Caco-2 (cell line): ENCODE results near the gene SMNDC1. TPM values are rescaled to one million over a fixed set of nuclear protein-coding genes. Genes with fewer than 3 reads are reported as not detected.

Experiments
- BruUV-seq: library from RNA; stranded (reverse); fragments of 400-500 nt; replicated peaks from 2 replicates; lab custom pipeline; 2021; lab: Mats Ljungman, UMichigan
- CTCF ChIA-PET: fragments of 300-600 bp; sonication (Branson Sonifier 250); formaldehyde crosslinking; loops from one replicate; lab custom pipeline; 2022; ENCODE audit warnings: antibody characterized with exemption; lab: Charles Lee
- POLR2A ChIA-PET: fragments of 300-600 bp; sonication (Branson Sonifier 250); formaldehyde crosslinking; loops from one replicate; lab custom pipeline; 2022; ENCODE audit warnings: antibody characterized with exemption; lab: Charles Lee
- DNase-seq, 2 experiments: peaks; one replicate each; pipeline versions ENCODE4 v3.0.0 to v3.0.0-alpha.2; 2020 to 2022
- H3K27me3 ChIP-seq: replicated peaks from 2 replicates; pipeline ENCODE4 v1.6.0; 2011; ENCODE audit warnings: low read length; ENCODE audit not compliant: control insufficient read depth, insufficient read depth
- H3K36me3 ChIP-seq: 2 replicates; pipeline ENCODE4 v1.5.1; 2011; ENCODE audit warnings: low read length; ENCODE audit not compliant: control insufficient read depth, insufficient read depth
- H3K4me1 ChIP-seq: fragments of 250-450 bp; sonication (Bioruptor Pico); 2 replicates; pipeline ENCODE4 v1.5.1; 2020; ENCODE audit warnings: mild to moderate bottlenecking
- H3K4me3 ChIP-seq: 2 replicates; pipeline ENCODE4 v1.5.1; 2011; ENCODE audit warnings: low read depth, mild to moderate bottlenecking, control low read depth, low read length
- H3K9me3 ChIP-seq: fragments of 250-450 bp; sonication (Bioruptor Pico); 2 replicates; pipeline ENCODE4 v1.5.1; 2020; ENCODE audit warnings: mild to moderate bottlenecking, moderate library complexity
- H3K27ac Mint-ChIP-seq: one replicate; pipeline ENCODE4 v1.8.0; 2022; ENCODE audit warnings: mixed read lengths; ENCODE audit not compliant: unreplicated experiment
- H3K27me3 Mint-ChIP-seq: one replicate; pipeline ENCODE4 v1.8.0; 2022; ENCODE audit warnings: mixed read lengths; ENCODE audit not compliant: insufficient read depth, unreplicated experiment
- H3K36me3 Mint-ChIP-seq: one replicate; pipeline ENCODE4 v1.8.0; 2022; ENCODE audit warnings: mild to moderate bottlenecking, mixed read lengths; ENCODE audit not compliant: insufficient read depth, unreplicated experiment
- H3K4me1 Mint-ChIP-seq: one replicate; pipeline ENCODE4 v1.8.0; 2022; ENCODE audit warnings: low read depth, mixed read lengths; ENCODE audit not compliant: unreplicated experiment
- H3K4me3 Mint-ChIP-seq: one replicate; pipeline ENCODE4 v1.8.0; 2022; ENCODE audit warnings: mild to moderate bottlenecking, moderate library complexity, mixed read lengths; ENCODE audit not compliant: unreplicated experiment
- H3K9me3 Mint-ChIP-seq: one replicate; pipeline ENCODE4 v1.8.0; 2022; ENCODE audit warnings: mixed read lengths; ENCODE audit not compliant: unreplicated experiment
- CTCF ChIP-seq, 2 experiments: fragments of 200-600 bp in 1 of 2; IDR thresholded peaks; 1 replicate in 1 of 2; 2 replicates in 1 of 2; pipeline versions ENCODE4 v1.5.1 to v1.8.0; 2011 to 2022; ENCODE audit warnings: antibody characterized with exemption in 1 of 2, control low read depth in 1 of 2, inconsistent platforms in 1 of 2, low read depth in 1 of 2, low read length in 1 of 2, mild to moderate bottlenecking in 1 of 2, moderate library complexity in 1 of 2; ENCODE audit not compliant: insufficient read depth in 1 of 2, severe bottlenecking in 1 of 2, unreplicated experiment in 1 of 2
- intact Hi-C: fragments of 100-400 bp; cut with micrococcal nuclease; formaldehyde crosslinking; loops from one replicate; pipeline ENCODE4 v1.10.0; 2022; ENCODE audit not compliant: unreplicated experiment
- total RNA-seq: library from RNA; stranded (reverse); gene quantifications from 2 replicates; pipeline ENCODE4 v1.2.3, GENCODE V29; 2022

Gene SMNDC1
- total RNA-seq, 1 experiment from 2014 or later = 52.4 TPM

- CTCF ChIA-PET = no interaction called here
- POLR2A ChIA-PET = no interaction called here
These were observed 45.1 kb upstream of the SMNDC1 start for GRCh38 chr10:110349831-110350230.

GRCh38 chr10:110349386-110349785 is 44.7 kb upstream of the SMNDC1 start:
- CTCF ChIA-PET = no interaction called here
- no peaks in the 10 kb centered on the region for H3K9me3 ChIP-seq
- no peaks in the 10 kb centered on the region for H3K9me3 Mint-ChIP-seq

More at GRCh38 chr10:110349831-110350230, 45.1 kb upstream of the SMNDC1 start:
- no peak overlapping the region for H3K27ac Mint-ChIP-seq
- H3K9me3 ChIP-seq = no peaks in the 10 kb centered on the region
- intact Hi-C loops = loop anchor here (10.0 kb wide), 1 partner anchor 65 kb away; no protein-coding TSS in a partner anchor
- H3K4me3 ChIP-seq = no peak overlapping the region
- 0 out of 2 replicates have a peak, but pooled peaks cover 4% of the 10 kb centered on the region for H3K4me1 ChIP-seq
- BruUV-seq = no TSS peak
- H3K36me3 ChIP-seq = no peaks in the 10 kb centered on the region
- H3K27me3 ChIP-seq = no peaks in the 10 kb centered on the region
- no peak for TF ChIP-seq CTCF (IDR thresholded peaks at IDR 0.05; ENCODE audit: insufficient read depth in 1 of 2, low read depth in 1 of 2, low read length in 1 of 2, severe bottlenecking in 1 of 2, unreplicated experiment in 1 of 2)
- H3K36me3 Mint-ChIP-seq = no peaks in the 10 kb centered on the region
- no peaks in the 10 kb centered on the region for H3K27me3 Mint-ChIP-seq
- DNase-seq = no peak
- H3K4me1 Mint-ChIP-seq = no peaks in the 10 kb centered on the region
- H3K4me3 Mint-ChIP-seq = no peak overlapping the region
- H3K9me3 Mint-ChIP-seq = no peaks in the 10 kb centered on the region

GRCh38 chr10:110348336-110348735 is 43.6 kb upstream of the SMNDC1 start:
- Histone ChIP-seq H3K27me3 (no peaks in the 10 kb centered on the region), H3K9me3 (no peaks in the 10 kb centered on the region), H3K4me1 (no peaks in the 10 kb centered on the region), H3K36me3 (no peaks in the 10 kb centered on the region), H3K4me3 (no peak overlapping the region)
- Mint-ChIP-seq H3K4me3 (no peak overlapping the region), H3K27me3 (no peaks in the 10 kb centered on the region), H3K36me3 (no peaks in the 10 kb centered on the region), H3K27ac (no peak overlapping the region), H3K9me3 (no peaks in the 10 kb centered on the region), H3K4me1 (no peaks in the 10 kb centered on the region)
- no peak for DNase-seq
- CTCF ChIA-PET = no interaction called here
- BruUV-seq = no TSS peak
- POLR2A ChIA-PET = no interaction called here
- no peak for TF ChIP-seq CTCF (IDR thresholded peaks at IDR 0.05; ENCODE audit: insufficient read depth in 1 of 2, low read depth in 1 of 2, low read length in 1 of 2, severe bottlenecking in 1 of 2, unreplicated experiment in 1 of 2)
- intact Hi-C loops = no loop called here

More at GRCh38 chr10:110349386-110349785, 44.7 kb upstream of the SMNDC1 start:
- Histone ChIP-seq H3K27me3 (no peaks in the 10 kb centered on the region), H3K4me3 (no peak overlapping the region), H3K36me3 (no peaks in the 10 kb centered on the region), H3K4me1 (0 out of 2 replicates have a peak, but pooled peaks cover 4% of the 10 kb centered on the region)
- no peaks in the 10 kb centered on the region for H3K36me3 Mint-ChIP-seq
- no peak overlapping the region for H3K4me3 Mint-ChIP-seq
- POLR2A ChIA-PET = no interaction called here
- H3K4me1 Mint-ChIP-seq = no peaks in the 10 kb centered on the region
- DNase-seq = no peak
- no peaks in the 10 kb centered on the region for H3K27me3 Mint-ChIP-seq
- TF ChIP-seq CTCF (IDR thresholded peaks at IDR 0.05; ENCODE audit: insufficient read depth in 1 of 2, low read depth in 1 of 2, low read length in 1 of 2, severe bottlenecking in 1 of 2, unreplicated experiment in 1 of 2) = no peak
- BruUV-seq = no TSS peak
- intact Hi-C loops = no loop called here
- no peak overlapping the region for H3K27ac Mint-ChIP-seq
